HepG2 (cell line): ENCODE data around the gene ZNF8. TPM values are rescaled to one million over a fixed set of nuclear protein-coding genes. Genes with fewer than 3 reads are reported as not detected.
A peak's percentile ranks its signal among the peaks of the same experiment; 100 is the strongest.

ENCODE experiments used
- DMAP1 ChIP-seq: IDR thresholded peaks from 2 replicates; pipeline ENCODE4 v1.6.1; 2016
- FOXA1 ChIP-seq, 2 experiments: fragments of 450-650 bp in 1 of 2; sonication (generic) in 1 of 2; formaldehyde crosslinking in 1 of 2; IDR thresholded peaks; 2 replicates each; pipeline versions ENCODE4 v1.4.0 to v1.6.1; 2016 to 2020; ENCODE audit warnings: missing genetic modification reagents in 1 of 2
- GATAD2A ChIP-seq: IDR thresholded peaks from 2 replicates; pipeline ENCODE4 v1.6.1; 2016
- HNF1B ChIP-seq: sonication (generic); formaldehyde crosslinking; IDR thresholded peaks from 2 replicates; pipeline ENCODE4 v1.5.1; 2020; ENCODE audit warnings: mild to moderate bottlenecking, moderate library complexity, missing genetic modification reagents
- HOXA5 ChIP-seq: sonication (generic); formaldehyde crosslinking; IDR thresholded peaks from 2 replicates; pipeline ENCODE4 v1.4.0; 2020; ENCODE audit warnings: missing genetic modification reagents
- KDM2A ChIP-seq: sonication (generic); formaldehyde crosslinking; IDR thresholded peaks from 2 replicates; pipeline ENCODE4 v1.4.0; 2020; ENCODE audit warnings: low read depth, missing genetic modification reagents, borderline replicate concordance
- KDM5B ChIP-seq: sonication (generic); formaldehyde crosslinking; IDR thresholded peaks from 2 replicates; pipeline ENCODE4 v1.4.0; 2020; ENCODE audit warnings: missing genetic modification reagents, mild to moderate bottlenecking, borderline replicate concordance
- KMT2A ChIP-seq: sonication (generic); formaldehyde crosslinking; IDR thresholded peaks from 2 replicates; pipeline ENCODE4 v1.4.0; 2020; ENCODE audit warnings: missing genetic modification reagents
- MAFF ChIP-seq: IDR thresholded peaks from 2 replicates; pipeline ENCODE4 v1.6.1; 2011; ENCODE audit warnings: low read depth, low read length, improper control_type of control experiment
- MIXL1 ChIP-seq: IDR thresholded peaks from 2 replicates; pipeline ENCODE4 v1.6.1; 2016
- MYPOP ChIP-seq: sonication (generic); formaldehyde crosslinking; IDR thresholded peaks from 2 replicates; pipeline ENCODE4 v1.8.1; 2023; ENCODE audit warnings: mild to moderate bottlenecking, moderate library complexity, missing genetic modification reagents
- NCOA1 ChIP-seq: sonication (generic); formaldehyde crosslinking; IDR thresholded peaks from 2 replicates; pipeline ENCODE4 v1.9.0; 2021; ENCODE audit warnings: missing genetic modification reagents
- PREB ChIP-seq: sonication (generic); formaldehyde crosslinking; IDR thresholded peaks from 2 replicates; pipeline ENCODE4 v1.4.0; 2020; ENCODE audit warnings: missing genetic modification reagents
- ZBTB25 ChIP-seq: IDR thresholded peaks from 2 replicates; pipeline ENCODE4 v1.6.1; 2018; ENCODE audit warnings: missing genetic modification reagents
- ZNF138 ChIP-seq: sonication (generic); formaldehyde crosslinking; IDR thresholded peaks from 2 replicates; pipeline ENCODE4 v1.5.0; 2020; ENCODE audit warnings: mild to moderate bottlenecking, low read depth, missing genetic modification reagents
- ZNF264 ChIP-seq: sonication (generic); formaldehyde crosslinking; IDR thresholded peaks from 2 replicates; pipeline ENCODE4 v1.4.0; 2020; ENCODE audit warnings: missing genetic modification reagents
- ZNF33A ChIP-seq: sonication (generic); formaldehyde crosslinking; IDR thresholded peaks from 2 replicates; pipeline ENCODE4 v1.5.1; 2020; ENCODE audit warnings: missing genetic modification reagents, mild to moderate bottlenecking, moderate library complexity, borderline replicate concordance
- ZNF580 ChIP-seq: IDR thresholded peaks from 2 replicates; pipeline ENCODE4 v1.6.1; 2016; ENCODE audit warnings: low read depth, borderline replicate concordance
- ZNF629 ChIP-seq: sonication (generic); formaldehyde crosslinking; conservative IDR thresholded peaks from 2 replicates; pipeline ENCODE4 v1.5.0; 2020; ENCODE audit warnings: missing genetic modification reagents
- ZNF704 ChIP-seq: sonication (generic); formaldehyde crosslinking; IDR thresholded peaks from 2 replicates; pipeline ENCODE4 v1.8.1; 2023; ENCODE audit warnings: mild to moderate bottlenecking, inconsistent platforms, moderate library complexity, missing genetic modification reagents, borderline replicate concordance
- ZNF792 ChIP-seq: IDR thresholded peaks from 2 replicates; pipeline ENCODE4 v1.6.1; 2016
- ZNF800 ChIP-seq: sonication (generic); formaldehyde crosslinking; IDR thresholded peaks from 2 replicates; pipeline ENCODE4 v1.4.0; 2020; ENCODE audit warnings: missing genetic modification reagents
- ZNF839 ChIP-seq: sonication (generic); formaldehyde crosslinking; IDR thresholded peaks from 2 replicates; pipeline ENCODE4 v1.4.0; 2020; ENCODE audit warnings: missing genetic modification reagents, mild to moderate bottlenecking, borderline replicate concordance
- ZSCAN20 ChIP-seq: sonication (generic); formaldehyde crosslinking; IDR thresholded peaks from 2 replicates; pipeline ENCODE4 v1.4.0; 2020; ENCODE audit warnings: missing genetic modification reagents, mild to moderate bottlenecking, borderline replicate concordance
- polyA plus RNA-seq, 8 experiments: library from polyadenylated mRNA; depleted of rRNA in 3 of 8; stranded (reverse) in 7 of 8; unstranded in 1 of 8; fragments of >200 nt; fragmentation: Illumina TruSeq in 4 of 8; extraction: Trizol in 4 of 8; gene quantifications; 2 replicates each; pipeline versions ENCODE4 v1.2.1 to v1.2.3, GENCODE V29; 2011 to 2016; ENCODE audit warnings: low read depth in 4 of 8, missing spikeins in 1 of 8, mixed read lengths in 1 of 8; ENCODE audit not compliant: insufficient read depth in 1 of 8
- total RNA-seq, 5 experiments: library from RNA; depleted of rRNA; stranded (reverse); fragments of >200 nt; fragmentation: Illumina TruSeq; extraction: Trizol; gene quantifications; 2 replicates each; pipeline ENCODE4 v1.2.3, GENCODE V29; 2016; ENCODE audit warnings: low read depth in 1 of 5

ZNF8 gene
- total and polyA plus RNA-seq, 2 of the 13 experiments (the other 11 are each of a cell fraction or from before 2014, with no cell fraction given), result 3.1 to 3.3 TPM

- TF ChIP-seq ZNF629 (CRISPR knock-in tag), result no peak
- no peak for TF ChIP-seq KMT2A (CRISPR knock-in tag)
- no peak for TF ChIP-seq ZNF264 (CRISPR knock-in tag)
- no peak for TF ChIP-seq ZNF800 (CRISPR knock-in tag)
- TF ChIP-seq MIXL1 (CRISPR knock-in tag), result 0 out of 2 replicates have a peak, but pooled peaks have one; percentile 17
- no peak for TF ChIP-seq NCOA1 (CRISPR knock-in tag)
- TF ChIP-seq ZBTB25 (CRISPR knock-in tag), result no peak
- TF ChIP-seq HNF1B, result no peak
- TF ChIP-seq ZSCAN20 (CRISPR knock-in tag), result no peak
- TF ChIP-seq KDM2A, result 0 out of 2 replicates have a peak, but pooled peaks have one; percentile 43
- no peak for TF ChIP-seq ZNF839 (CRISPR knock-in tag)
- TF ChIP-seq ZNF33A (CRISPR knock-in tag), result no peak
- no peak for TF ChIP-seq FOXA1 (IDR thresholded peaks at IDR 0.05)
- no peak for TF ChIP-seq FOXA1 (CRISPR knock-in tag; IDR thresholded peaks at IDR 0.05)
- no peak for TF ChIP-seq DMAP1 (CRISPR knock-in tag)
- TF ChIP-seq GATAD2A, result no peak
- TF ChIP-seq KDM5B (CRISPR knock-in tag), result no peak
- no peak for TF ChIP-seq ZNF704
- TF ChIP-seq MYPOP, result no peak
- no peak for TF ChIP-seq PREB (CRISPR knock-in tag)
- TF ChIP-seq ZNF792 (CRISPR knock-in tag), result no peak
- TF ChIP-seq ZNF580 (CRISPR knock-in tag), result no peak
- TF ChIP-seq MAFF, result no peak
- no peak for TF ChIP-seq HOXA5 (CRISPR knock-in tag)
- TF ChIP-seq ZNF138 (CRISPR knock-in tag), result no peak
These were observed 50.2 kb downstream of the ZNF8 start (continued) for GRCh38 chr19:58328999-58329398.
